Progenitor cell of endocrine pancreas (in vitro differentiated cells): ENCODE data around the gene DACT2. TPM values are rescaled to one million over a fixed set of nuclear protein-coding genes. Genes with fewer than 3 reads are reported as not detected.

Experiments
- DNase-seq: peaks from one replicate; pipeline ENCODE4 v3.0.0; 2021; ENCODE audit warnings: low spot score; ENCODE audit not compliant: unreplicated experiment
- H3K27ac Mint-ChIP-seq: 2 replicates; pipeline ENCODE4 v1.8.0; 2021; ENCODE audit warnings: mild to moderate bottlenecking, moderate library complexity, mixed read lengths
- H3K27me3 Mint-ChIP-seq: 2 replicates; pipeline ENCODE4 v1.8.0; 2021; ENCODE audit warnings: mixed read lengths
- H3K36me3 Mint-ChIP-seq: 2 replicates; pipeline ENCODE4 v1.8.0; 2022; ENCODE audit warnings: mixed read lengths; ENCODE audit not compliant: insufficient read depth
- H3K4me1 Mint-ChIP-seq: 2 replicates; pipeline ENCODE4 v1.8.0; 2021; ENCODE audit warnings: low read depth, mixed read lengths
- H3K4me3 Mint-ChIP-seq: 2 replicates; pipeline ENCODE4 v1.8.0; 2021; ENCODE audit warnings: low read depth, mild to moderate bottlenecking, moderate library complexity, mixed read lengths
- H3K9me3 Mint-ChIP-seq: 2 replicates; pipeline ENCODE4 v1.8.0; 2021; ENCODE audit warnings: low read depth, mixed read lengths
- long read RNA-seq: library from polyadenylated mRNA; unstranded; transcript quantifications from one replicate; pipeline ENCODE4 v2.0.0, GENCODE V29; 2020
- total RNA-seq: library from RNA; stranded (reverse); gene quantifications from 2 replicates; pipeline ENCODE4 v1.2.1, GENCODE V29; 2021
- TF ChIP-seq, protein P1 (sequence below): fragments of 200-600 bp; sonication (generic); IDR thresholded peaks from one replicate; pipeline ENCODE4 v1.5.0; 2021; ENCODE audit warnings: antibody characterized with exemption, mild to moderate bottlenecking; ENCODE audit not compliant: unreplicated experiment

Gene DACT2, protein sequence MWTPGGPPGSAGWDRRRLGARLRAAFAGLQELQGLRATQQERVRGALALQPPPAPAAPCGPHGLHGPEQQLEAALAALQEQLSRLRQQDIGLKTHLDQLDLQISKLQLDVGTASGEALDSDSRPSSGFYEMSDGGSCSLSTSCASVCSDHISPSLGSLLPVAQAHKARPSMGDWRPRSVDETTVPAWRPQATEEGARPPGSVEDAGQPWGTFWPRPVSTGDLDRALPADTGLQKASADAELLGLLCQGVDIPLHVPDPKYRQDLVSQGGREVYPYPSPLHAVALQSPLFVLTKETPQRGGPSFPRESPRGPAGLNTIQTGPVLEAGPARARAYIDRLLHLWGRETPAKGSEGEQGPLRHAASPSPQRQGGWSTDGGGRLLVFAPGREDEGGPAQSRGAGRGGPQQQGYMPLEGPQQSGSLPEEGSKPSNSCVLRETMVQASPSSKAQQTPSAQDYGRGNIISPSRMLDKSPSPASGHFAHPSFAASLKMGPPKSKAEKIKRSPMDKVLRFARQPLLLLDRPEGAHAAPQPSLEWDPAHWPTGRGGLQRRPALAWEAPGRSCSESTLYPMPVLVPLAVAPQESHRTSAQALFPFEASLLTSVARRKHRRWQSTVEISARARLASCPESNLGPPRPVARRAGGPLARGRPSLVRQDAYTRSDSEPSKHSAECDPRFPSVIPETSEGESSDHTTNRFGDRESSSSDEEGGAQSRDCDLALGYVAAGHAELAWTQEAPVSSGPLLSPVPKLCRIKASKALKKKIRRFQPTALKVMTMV
- total RNA-seq = 30.5 and 33.2 TPM in 2 replicates
- long read RNA-seq, partial matches to known transcripts = 0 of 1 reads
- long read RNA-seq, other reads (novel, unspliced or antisense) = 0 of 1 reads

DNA sequence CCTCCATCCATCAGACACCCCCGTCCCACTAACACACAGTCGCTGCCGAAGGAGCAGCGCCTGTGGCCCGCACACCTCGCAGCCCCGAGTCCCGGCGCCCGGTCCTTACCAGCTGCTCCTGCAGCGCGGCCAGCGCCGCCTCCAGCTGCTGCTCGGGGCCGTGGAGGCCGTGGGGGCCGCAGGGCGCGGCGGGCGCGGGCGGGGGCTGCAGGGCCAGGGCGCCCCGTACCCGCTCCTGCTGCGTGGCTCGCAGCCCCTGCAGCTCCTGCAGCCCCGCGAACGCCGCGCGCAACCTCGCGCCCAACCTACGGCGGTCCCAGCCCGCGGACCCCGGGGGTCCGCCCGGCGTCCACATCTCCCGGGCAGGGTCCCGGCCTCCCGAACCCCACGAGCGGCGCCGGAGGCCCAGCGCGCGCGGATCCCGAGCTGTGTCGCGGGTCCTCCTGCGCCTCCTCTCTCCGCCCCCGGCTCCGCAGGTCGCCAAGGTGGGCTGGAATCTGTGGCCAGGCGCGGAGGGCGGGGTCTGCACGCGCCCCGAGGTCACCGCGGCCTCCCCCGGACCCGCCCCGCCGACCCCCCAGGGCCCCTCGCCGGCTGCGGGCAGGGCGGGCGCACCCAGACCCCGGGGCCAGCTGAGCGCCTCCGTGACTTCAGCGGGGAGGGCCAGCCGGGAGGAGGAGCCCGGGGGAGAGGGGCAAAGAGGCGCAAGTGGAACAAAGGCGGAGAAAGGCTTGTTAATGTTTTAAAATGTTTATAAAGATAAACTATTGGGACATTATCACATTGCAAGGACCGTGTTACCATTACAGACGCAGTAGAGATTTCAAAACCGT is at the start of gene DACT2:
TSS of gene DACT2 (minus strand) at position 499 of the 833 bp plus-strand sequence. CDS start at position 355, 144 bp downstream.
- H3K9me3 Mint-ChIP-seq = peaks cover 12% of the 10 kb centered on the region
- TF ChIP-seq, protein P1, sequence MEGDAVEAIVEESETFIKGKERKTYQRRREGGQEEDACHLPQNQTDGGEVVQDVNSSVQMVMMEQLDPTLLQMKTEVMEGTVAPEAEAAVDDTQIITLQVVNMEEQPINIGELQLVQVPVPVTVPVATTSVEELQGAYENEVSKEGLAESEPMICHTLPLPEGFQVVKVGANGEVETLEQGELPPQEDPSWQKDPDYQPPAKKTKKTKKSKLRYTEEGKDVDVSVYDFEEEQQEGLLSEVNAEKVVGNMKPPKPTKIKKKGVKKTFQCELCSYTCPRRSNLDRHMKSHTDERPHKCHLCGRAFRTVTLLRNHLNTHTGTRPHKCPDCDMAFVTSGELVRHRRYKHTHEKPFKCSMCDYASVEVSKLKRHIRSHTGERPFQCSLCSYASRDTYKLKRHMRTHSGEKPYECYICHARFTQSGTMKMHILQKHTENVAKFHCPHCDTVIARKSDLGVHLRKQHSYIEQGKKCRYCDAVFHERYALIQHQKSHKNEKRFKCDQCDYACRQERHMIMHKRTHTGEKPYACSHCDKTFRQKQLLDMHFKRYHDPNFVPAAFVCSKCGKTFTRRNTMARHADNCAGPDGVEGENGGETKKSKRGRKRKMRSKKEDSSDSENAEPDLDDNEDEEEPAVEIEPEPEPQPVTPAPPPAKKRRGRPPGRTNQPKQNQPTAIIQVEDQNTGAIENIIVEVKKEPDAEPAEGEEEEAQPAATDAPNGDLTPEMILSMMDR = no peak
- peaks cover 6% of the 10 kb centered on the region for H3K36me3 Mint-ChIP-seq
- no peaks in the 10 kb centered on the region for H3K27me3 Mint-ChIP-seq
- DNase-seq = peak; percentile 65
- H3K4me3 Mint-ChIP-seq = peak within 1 kb of the TSS; percentile 92
- H3K27ac Mint-ChIP-seq = peak within 1 kb of the TSS; percentile 93
- peaks cover 33% of the 10 kb centered on the region for H3K4me1 Mint-ChIP-seq

DNA sequence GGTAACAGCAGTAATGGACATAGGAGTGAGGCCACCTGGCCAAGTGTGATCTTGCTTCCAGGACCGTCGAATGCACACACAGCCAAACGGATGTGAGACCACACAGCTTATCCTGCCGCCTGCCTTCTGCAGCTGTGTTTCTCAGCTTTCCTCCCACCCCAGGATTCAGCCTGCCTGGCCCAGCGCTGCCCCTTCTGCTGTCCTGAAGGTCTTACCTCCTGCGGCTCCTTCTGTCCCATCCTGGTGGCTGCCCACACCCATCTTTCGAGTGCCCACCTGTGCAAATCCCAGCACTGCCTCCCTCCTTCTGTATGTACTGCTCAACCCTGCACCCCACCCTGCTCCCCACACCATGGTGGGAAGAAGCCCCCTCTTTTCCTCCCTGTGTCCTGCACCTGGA is 49.4 kb upstream of the DACT2 start:
- H3K9me3 Mint-ChIP-seq = no peaks in the 10 kb centered on the region

DNA sequence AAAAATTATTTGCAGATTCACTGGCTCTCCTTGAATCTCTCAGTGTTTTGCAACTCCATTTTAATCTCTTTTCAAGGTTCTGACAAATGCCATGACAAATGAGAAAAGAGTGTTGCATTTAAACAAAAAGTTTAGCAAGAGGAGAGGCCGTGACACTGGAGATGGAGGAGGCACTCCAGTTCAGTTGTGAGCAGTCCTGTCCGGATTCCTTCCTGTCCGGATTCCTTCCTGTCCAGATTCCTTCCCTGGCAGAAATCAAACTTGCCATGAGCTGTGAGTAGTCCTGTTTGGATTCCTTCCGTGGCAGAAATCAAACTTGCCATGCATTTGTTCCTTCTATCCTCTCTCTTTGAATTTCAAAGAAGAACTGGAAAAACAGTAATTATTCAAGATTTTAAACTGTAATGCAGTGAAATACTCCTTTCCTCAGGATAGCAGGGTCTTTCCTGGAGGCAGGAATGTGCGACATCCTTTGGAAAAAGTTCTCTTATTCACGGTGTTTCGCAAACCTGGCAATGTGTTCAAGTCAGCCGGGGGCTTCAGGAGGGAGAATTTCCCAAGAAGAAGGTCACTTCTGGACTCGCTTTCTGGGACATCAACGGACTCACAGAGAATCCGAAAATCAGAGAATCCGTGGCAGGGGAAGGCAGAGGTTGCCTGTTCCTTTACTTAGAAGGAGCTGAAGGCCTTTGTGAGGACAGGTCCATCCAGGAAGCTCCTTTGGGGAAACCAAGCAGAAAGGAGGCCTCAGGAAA is 48.7 kb upstream of the DACT2 start:
- Mint-ChIP-seq H3K27ac (no peak overlapping the region), H3K36me3 (peaks cover 2% of the 10 kb centered on the region), H3K4me3 (no peak overlapping the region), H3K9me3 (no peaks in the 10 kb centered on the region), H3K4me1 (peaks cover 23% of the 10 kb centered on the region), H3K27me3 (peaks cover 26% of the 10 kb centered on the region)
- DNase-seq = no peak
- TF ChIP-seq, protein P1 = no peak

More for the DNA sequence above, 49.4 kb upstream of the DACT2 start:
- peaks cover 2% of the 10 kb centered on the region for H3K36me3 Mint-ChIP-seq
- H3K4me1 Mint-ChIP-seq = peaks cover 21% of the 10 kb centered on the region
- DNase-seq = no peak
- peaks cover 29% of the 10 kb centered on the region for H3K27me3 Mint-ChIP-seq
- no peak overlapping the region for H3K27ac Mint-ChIP-seq
- no peak overlapping the region for H3K4me3 Mint-ChIP-seq
- TF ChIP-seq, protein P1 = no peak

DNA sequence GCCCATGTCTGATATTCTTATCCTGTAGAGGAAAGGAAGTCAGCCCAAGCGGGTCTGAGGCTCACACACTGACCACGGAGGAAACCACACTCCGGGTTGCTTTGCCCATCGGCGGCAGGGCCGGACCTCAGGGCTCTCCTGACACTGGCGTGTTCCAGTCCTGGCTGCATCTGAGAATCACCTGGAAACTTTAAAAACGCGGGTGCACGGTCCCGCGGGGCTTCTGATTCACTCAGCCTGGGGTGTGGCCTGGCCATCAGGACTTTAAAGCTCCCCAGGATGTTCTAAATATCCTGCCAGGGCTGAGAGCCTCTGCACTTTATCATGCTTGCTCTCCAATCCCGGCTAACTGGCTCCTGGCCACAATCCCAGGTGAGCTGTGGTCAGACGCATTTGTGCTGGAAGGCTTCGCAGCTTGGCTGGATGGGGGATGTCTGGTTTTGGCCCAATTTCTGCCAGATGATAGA is 47.7 kb upstream of the DACT2 start:
- no peak for DNase-seq
- peaks cover 26% of the 10 kb centered on the region for H3K27me3 Mint-ChIP-seq
- H3K4me1 Mint-ChIP-seq = peaks cover 16% of the 10 kb centered on the region
- no peak overlapping the region for H3K27ac Mint-ChIP-seq
- peaks cover 2% of the 10 kb centered on the region for H3K36me3 Mint-ChIP-seq
- H3K4me3 Mint-ChIP-seq = no peak overlapping the region
- H3K9me3 Mint-ChIP-seq = no peaks in the 10 kb centered on the region
- TF ChIP-seq, protein P1 = no peak
